Endothelial cell of umbilical vein (primary cell): ENCODE measurements around the gene STT3B. TPM values are rescaled to one million over a fixed set of nuclear protein-coding genes. Genes with fewer than 3 reads are reported as not detected.

Experiments used
- BruUV-seq: library from RNA; stranded (reverse); fragments of 400-500 nt; replicated peaks from 2 replicates; lab custom pipeline; 2021; lab: Mats Ljungman, UMichigan
- CTCF ChIA-PET: fragments of 300-600, 350-600 bp; sonication (Branson Sonifier 250); formaldehyde crosslinking; loops from one replicate; lab custom pipeline; 2021; ENCODE audit warnings: antibody characterized with exemption, inconsistent platforms; lab: Charles Lee
- POLR2A ChIA-PET: fragments of 300-600, 350-600 bp; sonication (Branson Sonifier 250); formaldehyde crosslinking; loops from one replicate; lab custom pipeline; 2021; ENCODE audit warnings: antibody characterized with exemption, inconsistent platforms; lab: Charles Lee
- DNase-seq: peaks from one replicate; pipeline ENCODE4 v3.0.0-alpha.2; 2011; ENCODE audit warnings: low read depth, low spot score
- FAIRE-seq: peaks from 2 replicates; lab custom pipeline; 2011; peaks lifted over from hg19 to GRCh38; lab: Jason Lieb, UNC
- H2AFZ ChIP-seq: 2 replicates; pipeline ENCODE4 v1.6.0; 2012; ENCODE audit warnings: low read depth, low read length, control low read depth, inconsistent platforms
- H3K27ac ChIP-seq: 2 replicates; pipeline ENCODE4 v1.5.1; 2011; ENCODE audit warnings: low read depth, mild to moderate bottlenecking, control low read depth, low read length, moderate library complexity; ENCODE audit not compliant: insufficient read depth
- H3K27me3 ChIP-seq, 2 experiments: 2 replicates each; pipeline versions ENCODE4 v1.6.0 to v1.6.1; 2011; ENCODE audit warnings: low read length in 2 of 2, mixed read lengths in 1 of 2; ENCODE audit not compliant: control insufficient read depth in 2 of 2, insufficient read depth in 2 of 2
- H3K36me3 ChIP-seq, 2 experiments: 2 replicates in 1 of 2; 3 replicates in 1 of 2; pipeline ENCODE4 v1.5.1; 2011; ENCODE audit warnings: low read length in 2 of 2, mild to moderate bottlenecking in 1 of 2, moderate library complexity in 1 of 2; ENCODE audit not compliant: control insufficient read depth in 2 of 2, insufficient read depth in 2 of 2; ENCODE audit errors: extremely low read depth in 1 of 2
- H3K4me1 ChIP-seq: 3 replicates; pipeline ENCODE4 v1.5.1; 2011; ENCODE audit warnings: mild to moderate bottlenecking, low read length; ENCODE audit not compliant: control insufficient read depth, insufficient read depth; ENCODE audit errors: extremely low read depth
- H3K4me2 ChIP-seq: 2 replicates; pipeline ENCODE4 v1.6.1; 2011; ENCODE audit warnings: low read length, control low read depth, mixed read lengths; ENCODE audit not compliant: insufficient read depth
- H3K4me3 ChIP-seq, 3 experiments: fragments of 200-600 bp in 1 of 3; sonication (generic), shearing (Covaris generic) in 1 of 3; replicated peaks in 1 of 3; 2 replicates each; pipeline ENCODE4 v1.5.1; 2011 to 2016; ENCODE audit warnings: control low read depth in 3 of 3, low read length in 3 of 3, mild to moderate bottlenecking in 2 of 3, inconsistent platforms in 1 of 3, low read depth in 1 of 3, moderate library complexity in 1 of 3; ENCODE audit not compliant: insufficient read depth in 1 of 3
- H3K79me2 ChIP-seq: 2 replicates; pipeline ENCODE4 v1.6.0; 2012; ENCODE audit warnings: low read length, inconsistent platforms; ENCODE audit not compliant: control insufficient read depth, insufficient read depth
- H3K9ac ChIP-seq: replicated peaks from 2 replicates; pipeline ENCODE3; 2011; ENCODE audit warnings: low read length, control low read depth; ENCODE audit not compliant: insufficient read depth; ENCODE audit errors: extremely low read depth
- H3K9me1 ChIP-seq: replicated peaks from 3 replicates; pipeline ENCODE4 v1.6.0; 2011; ENCODE audit warnings: mild to moderate bottlenecking, low read length; ENCODE audit not compliant: control insufficient read depth, insufficient read depth; ENCODE audit errors: extremely low read depth
- H3K9me3 ChIP-seq: replicated peaks from 2 replicates; pipeline ENCODE4 v1.5.1; 2012; ENCODE audit warnings: low read length, inconsistent platforms; ENCODE audit not compliant: control insufficient read depth, insufficient read depth
- H4K20me1 ChIP-seq: replicated peaks from 2 replicates; pipeline ENCODE3; 2011; ENCODE audit warnings: mild to moderate bottlenecking, low read length; ENCODE audit not compliant: control insufficient read depth, insufficient read depth; ENCODE audit errors: extremely low read depth
- EZH2 ChIP-seq: IDR thresholded peaks from 2 replicates; pipeline ENCODE4 v1.6.1; 2012; ENCODE audit warnings: borderline replicate concordance, low read depth, mild to moderate bottlenecking, moderate library complexity, low read length, inconsistent platforms; ENCODE audit not compliant: severe bottlenecking
- FOS ChIP-seq: IDR thresholded peaks from 2 replicates; pipeline ENCODE4 v1.6.1; 2011; ENCODE audit warnings: mild to moderate bottlenecking, low read length, moderate library complexity, borderline replicate concordance; ENCODE audit not compliant: insufficient read depth
- GATA2 ChIP-seq: IDR thresholded peaks from 2 replicates; pipeline ENCODE4 v1.7.0; 2011; ENCODE audit warnings: low read depth, mild to moderate bottlenecking, moderate library complexity, mixed read lengths, low read length; ENCODE audit not compliant: insufficient read length, insufficient read depth
- JUN ChIP-seq: IDR thresholded peaks from 2 replicates; pipeline ENCODE4 v1.6.1; 2011; ENCODE audit warnings: borderline replicate concordance, low read depth; ENCODE audit not compliant: insufficient read length, insufficient read depth
- MYC ChIP-seq: IDR thresholded peaks from one replicate; pipeline ENCODE4 v1.6.1; 2011; ENCODE audit warnings: mild to moderate bottlenecking, low read depth, low read length
- POLR2A ChIP-seq: IDR thresholded peaks from 2 replicates; pipeline ENCODE4 v1.6.1; 2012; ENCODE audit warnings: low read depth, mild to moderate bottlenecking, control low read depth, low read length
- POLR2AphosphoS5 ChIP-seq: IDR thresholded peaks from 2 replicates; pipeline ENCODE4 v1.6.1; 2012; ENCODE audit warnings: low read depth, mild to moderate bottlenecking, control low read depth, low read length, moderate library complexity; ENCODE audit not compliant: insufficient read depth
- dilution Hi-C: fragments of 300-500 bp; cut with MboI; formaldehyde crosslinking; loops from one replicate; pipeline ENCODE4 v1.15.0; 2019; ENCODE audit warnings: low sequenced_read_pairs; ENCODE audit not compliant: extremely low pct_ligation_motif_present
- intact Hi-C: fragments of 100-400 bp; cut with micrococcal nuclease; formaldehyde crosslinking; loops from one replicate; pipeline ENCODE4 v1.10.0; 2022
- polyA plus RNA-seq, 4 experiments: library from polyadenylated mRNA; depleted of rRNA in 3 of 4; stranded (reverse) in 3 of 4; unstranded in 1 of 4; fragments of >200 nt; gene quantifications; 2 replicates each; pipeline versions ENCODE4 v1.2.1 to v1.2.3, GENCODE V29; 2011 to 2012; ENCODE audit warnings: missing spikeins in 1 of 4
- total RNA-seq: library from RNA; stranded (reverse); gene quantifications from 2 replicates; pipeline ENCODE4 v1.2.3, GENCODE V29; 2021
- TF ChIP-seq, protein P1 (sequence below), 2 donors: IDR thresholded peaks; 1 replicate in 1 of 2; 2 replicates in 1 of 2; pipeline ENCODE4 v1.5.1; 2011; ENCODE audit warnings: low read length in 2 of 2, mild to moderate bottlenecking in 2 of 2, moderate library complexity in 2 of 2, control low read depth in 1 of 2, inconsistent platforms in 1 of 2, low read depth in 1 of 2; ENCODE audit not compliant: insufficient read depth in 1 of 2; ENCODE audit errors: extremely low read depth in 1 of 2
- TF ChIP-seq, protein P2 (sequence below): IDR thresholded peaks from 2 replicates; pipeline ENCODE4 v1.6.1; 2011; ENCODE audit not compliant: insufficient read depth, insufficient read length

The STT3B gene
- total and polyA plus RNA-seq, 2 donors (not counting 3 experiments of a cell fraction or from before 2014, with no cell fraction given): 56.4 to 113 TPM

DNA sequence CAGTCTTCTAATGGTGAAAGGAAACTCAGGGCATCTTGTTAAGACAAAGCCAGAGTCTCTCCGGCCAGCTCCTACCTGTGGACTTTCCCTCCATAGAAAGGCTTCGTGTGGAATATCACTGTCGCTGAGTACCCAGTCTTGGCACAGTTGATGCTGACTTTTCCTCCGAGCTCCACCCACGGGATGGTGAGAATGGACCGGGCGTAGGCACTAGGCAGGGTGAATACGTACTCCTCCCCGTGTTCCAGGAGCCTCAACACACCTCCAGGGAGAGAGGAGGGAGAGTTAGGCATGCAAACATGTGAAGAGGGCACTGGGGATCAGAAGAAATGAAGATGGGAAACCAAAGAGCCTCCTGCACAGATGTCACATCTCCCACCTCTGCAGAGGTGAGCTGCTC is 138.0 kb downstream of the STT3B start:
- DNase-seq: no peak
- no peak for TF ChIP-seq POLR2A
- TF ChIP-seq, protein P1, sequence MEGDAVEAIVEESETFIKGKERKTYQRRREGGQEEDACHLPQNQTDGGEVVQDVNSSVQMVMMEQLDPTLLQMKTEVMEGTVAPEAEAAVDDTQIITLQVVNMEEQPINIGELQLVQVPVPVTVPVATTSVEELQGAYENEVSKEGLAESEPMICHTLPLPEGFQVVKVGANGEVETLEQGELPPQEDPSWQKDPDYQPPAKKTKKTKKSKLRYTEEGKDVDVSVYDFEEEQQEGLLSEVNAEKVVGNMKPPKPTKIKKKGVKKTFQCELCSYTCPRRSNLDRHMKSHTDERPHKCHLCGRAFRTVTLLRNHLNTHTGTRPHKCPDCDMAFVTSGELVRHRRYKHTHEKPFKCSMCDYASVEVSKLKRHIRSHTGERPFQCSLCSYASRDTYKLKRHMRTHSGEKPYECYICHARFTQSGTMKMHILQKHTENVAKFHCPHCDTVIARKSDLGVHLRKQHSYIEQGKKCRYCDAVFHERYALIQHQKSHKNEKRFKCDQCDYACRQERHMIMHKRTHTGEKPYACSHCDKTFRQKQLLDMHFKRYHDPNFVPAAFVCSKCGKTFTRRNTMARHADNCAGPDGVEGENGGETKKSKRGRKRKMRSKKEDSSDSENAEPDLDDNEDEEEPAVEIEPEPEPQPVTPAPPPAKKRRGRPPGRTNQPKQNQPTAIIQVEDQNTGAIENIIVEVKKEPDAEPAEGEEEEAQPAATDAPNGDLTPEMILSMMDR (IDR thresholded peaks at IDR 0.05; ENCODE audit: extremely low read depth in 1 of 2, insufficient read depth in 1 of 2, low read depth in 1 of 2, low read length in 2 of 2): no peak
- TF ChIP-seq, protein P2, sequence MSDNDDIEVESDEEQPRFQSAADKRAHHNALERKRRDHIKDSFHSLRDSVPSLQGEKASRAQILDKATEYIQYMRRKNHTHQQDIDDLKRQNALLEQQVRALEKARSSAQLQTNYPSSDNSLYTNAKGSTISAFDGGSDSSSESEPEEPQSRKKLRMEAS: no peak
- TF ChIP-seq MYC: no peak
- TF ChIP-seq FOS: no peak
- no peak for TF ChIP-seq GATA2
- TF ChIP-seq POLR2AphosphoS5: no peak
- TF ChIP-seq EZH2: no peak
- TF ChIP-seq JUN: no peak
- no peaks in the 10 kb centered on the region for H3K27me3 ChIP-seq
- peaks cover 16% of the 10 kb centered on the region for H3K4me1 ChIP-seq
- no peak overlapping the region for H3K4me3 ChIP-seq
- no peak for FAIRE-seq
- intact Hi-C loops: no loop called here
- no peaks in the 10 kb centered on the region for H3K36me3 ChIP-seq
- no peak overlapping the region for H3K9ac ChIP-seq
- dilution Hi-C loops: no loop called here
- H4K20me1 ChIP-seq: no peaks in the 10 kb centered on the region
- CTCF ChIA-PET: interaction anchor here (0.7 to 2.0 kb wide), 4 partner anchors 10 to 60 kb away, joined by 3 to 4 read pairs (median 3); no protein-coding TSS in a partner anchor
- no peak overlapping the region for H3K4me2 ChIP-seq
- no peak overlapping the region for H2AFZ ChIP-seq
- no peaks in the 10 kb centered on the region for H3K9me3 ChIP-seq
- H3K9me1 ChIP-seq: no peaks in the 10 kb centered on the region
- no peak overlapping the region for H3K27ac ChIP-seq
- no TSS peak for BruUV-seq
- no peaks in the 10 kb centered on the region for H3K79me2 ChIP-seq
- POLR2A ChIA-PET: no interaction called here
